SHP77 treated with DMSO at 0.1 percent for 48 hours (cell line): ENCODE data around the gene WWOX.
A peak's percentile ranks its signal among the peaks of the same experiment; 100 is the strongest.
"Not testable (repeated sequence)": the region's sequence is repeated elsewhere in the genome, so short reads cannot be mapped to it uniquely, and the experiment has no call there.

Experiments used
- DNase-seq: peaks from one replicate; lab custom pipeline; 2025; lab: John Stamatoyannopoulos, UW

Gene WWOX

DNA sequence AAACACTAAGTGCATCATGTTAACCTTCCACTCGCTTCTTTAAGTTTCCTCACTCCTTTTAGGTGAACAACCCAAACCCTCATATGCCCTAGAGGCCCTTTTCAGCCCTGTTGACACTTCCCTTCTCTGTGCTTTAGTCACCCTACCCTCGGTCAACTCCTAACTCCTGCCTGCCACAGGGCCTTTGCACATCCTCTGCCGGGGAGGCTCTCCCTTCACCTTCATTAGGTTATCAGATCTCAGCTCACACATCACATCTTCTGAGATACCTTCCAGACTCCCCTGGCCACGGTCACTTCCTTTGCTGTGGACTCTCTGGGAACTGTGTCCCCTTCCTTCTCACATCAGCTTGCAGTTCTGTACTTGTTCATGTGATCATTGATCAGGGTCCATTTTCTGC lies 926.7 kb downstream of the WWOX start:
- DNase-seq = no peak

- no peak for DNase-seq
These were observed 937.1 kb downstream of the WWOX start for GRCh38 chr16:79036541-79036940.

GRCh38 chr16:79037521-79038373 lies 938.3 kb downstream of the WWOX start:
- peak; percentile 13 for DNase-seq

GRCh38 chr16:79041206-79041605 lies 941.8 kb downstream of the WWOX start:
- DNase-seq = no peak

GRCh38 chr16:79042141-79042540 lies 942.7 kb downstream of the WWOX start:
- DNase-seq = no peak

DNA sequence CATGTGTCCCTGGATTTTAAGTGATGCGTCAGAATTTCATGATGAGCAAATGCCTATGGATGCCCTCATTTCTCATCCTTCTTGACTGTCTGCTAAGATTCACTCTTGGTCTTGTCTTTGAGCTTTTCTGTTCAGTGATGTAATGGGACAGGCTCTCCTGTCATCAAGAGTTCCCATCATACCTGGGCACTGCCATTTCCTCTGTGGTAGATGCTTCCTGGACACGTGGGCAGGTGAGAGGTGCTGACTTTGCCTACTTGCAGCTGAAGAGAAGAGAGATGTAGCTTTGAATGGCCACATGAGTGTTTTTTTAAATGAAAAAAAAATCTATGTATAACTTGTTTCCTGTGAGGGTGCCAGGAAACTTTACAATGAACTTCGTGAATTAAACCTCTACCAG lies 943.4 kb downstream of the WWOX start:
- DNase-seq = no peak

- no peak for DNase-seq
These were observed 945.7 kb downstream of the WWOX start for GRCh38 chr16:79045191-79045590.

GRCh38 chr16:79047337-79047736 lies 947.9 kb downstream of the WWOX start:
- no peak for DNase-seq

GRCh38 chr16:79049040-79049439 lies 949.6 kb downstream of the WWOX start:
- no peak for DNase-seq

DNA sequence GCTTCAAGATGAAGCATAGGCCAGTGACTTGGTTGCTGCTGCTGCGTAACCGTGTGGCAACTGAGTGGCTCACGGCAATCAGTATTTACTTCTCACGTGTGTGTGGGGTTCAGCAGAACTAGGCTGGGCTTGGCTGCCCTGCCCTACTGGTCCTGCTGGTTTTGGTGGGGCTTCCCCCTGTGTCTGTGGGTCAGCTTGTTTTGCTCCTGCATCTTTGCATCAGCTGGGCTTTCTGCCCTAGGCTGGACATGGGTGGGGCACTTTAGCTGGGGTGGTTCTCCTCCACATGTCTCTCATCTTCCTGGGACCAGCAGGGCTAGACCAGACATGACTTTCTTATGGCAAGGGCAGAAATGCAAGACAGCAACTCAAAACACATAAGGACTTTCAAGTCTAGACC lies 950.6 kb downstream of the WWOX start:
- DNase-seq = no peak

DNA sequence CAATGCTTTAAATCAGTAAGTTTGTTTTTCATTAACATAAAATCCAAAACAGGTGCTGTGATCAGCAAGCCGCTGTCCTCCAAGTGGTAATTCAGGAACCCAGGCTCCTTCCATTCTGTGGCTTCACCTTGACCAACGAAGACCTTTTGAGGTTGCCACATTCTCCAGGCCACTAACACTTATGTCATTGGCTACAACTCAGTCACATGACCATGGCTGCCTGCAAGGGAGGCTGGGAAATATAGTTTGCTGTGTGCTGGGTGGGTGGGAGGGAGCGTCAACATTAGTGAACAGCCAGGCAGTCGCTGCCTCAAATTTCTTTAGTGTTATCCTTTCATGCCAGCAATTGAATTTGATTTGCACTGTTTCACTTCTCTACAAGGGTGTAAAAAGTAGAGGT lies 951.9 kb downstream of the WWOX start:
- DNase-seq = no peak

- not testable (repeated sequence) for DNase-seq
These were observed 952.7 kb downstream of the WWOX start for GRCh38 chr16:79052198-79052597.

DNA sequence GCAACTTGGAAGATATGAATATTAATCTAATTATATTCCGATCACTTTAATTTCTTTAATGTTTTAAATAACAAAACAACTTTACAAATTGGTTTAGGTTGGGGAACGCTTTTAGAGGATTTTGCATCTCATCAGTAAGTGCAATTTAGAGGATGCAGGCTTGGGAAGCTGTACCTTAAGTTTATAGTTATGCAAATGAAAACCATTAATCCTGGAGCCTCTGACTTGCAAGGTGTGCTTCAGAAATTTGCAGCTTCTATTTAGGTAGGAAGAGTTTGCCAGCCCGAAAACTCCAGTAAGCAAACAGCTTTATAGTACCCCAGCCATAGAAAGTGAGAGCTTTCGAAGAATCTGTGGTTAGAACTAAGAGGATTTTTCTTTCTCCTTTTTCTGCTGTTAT lies 954.1 kb downstream of the WWOX start:
- DNase-seq = no peak

GRCh38 chr16:79054211-79054984 lies 954.9 kb downstream of the WWOX start:
- DNase-seq = no peak

GRCh38 chr16:79055251-79055970 lies 956.0 kb downstream of the WWOX start:
- no peak for DNase-seq

- no peak for DNase-seq
These were observed 961.7 kb downstream of the WWOX start for GRCh38 chr16:79061181-79061580.

- no peak for DNase-seq
These were observed 962.9 kb downstream of the WWOX start for GRCh38 chr16:79062336-79062735.

DNA sequence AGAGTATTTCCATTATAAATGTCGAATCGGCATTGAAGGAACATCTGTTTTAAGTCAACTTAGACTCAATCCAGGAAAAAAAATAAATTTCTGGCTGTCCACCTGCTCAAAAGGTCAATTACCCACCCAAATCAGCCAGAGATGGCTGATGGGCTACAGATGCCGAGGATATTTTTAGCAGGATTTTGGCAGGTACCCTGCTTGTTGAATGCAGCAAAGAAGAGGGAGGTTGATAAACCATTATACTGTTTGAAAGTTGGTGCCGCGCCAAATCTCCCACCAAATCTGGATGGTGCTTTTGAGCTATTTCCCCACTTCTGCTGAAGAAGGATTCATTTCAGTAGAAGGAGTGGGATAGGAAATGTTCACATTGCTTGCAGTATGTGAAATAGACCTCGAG lies 963.4 kb downstream of the WWOX start:
- no peak for DNase-seq

DNA sequence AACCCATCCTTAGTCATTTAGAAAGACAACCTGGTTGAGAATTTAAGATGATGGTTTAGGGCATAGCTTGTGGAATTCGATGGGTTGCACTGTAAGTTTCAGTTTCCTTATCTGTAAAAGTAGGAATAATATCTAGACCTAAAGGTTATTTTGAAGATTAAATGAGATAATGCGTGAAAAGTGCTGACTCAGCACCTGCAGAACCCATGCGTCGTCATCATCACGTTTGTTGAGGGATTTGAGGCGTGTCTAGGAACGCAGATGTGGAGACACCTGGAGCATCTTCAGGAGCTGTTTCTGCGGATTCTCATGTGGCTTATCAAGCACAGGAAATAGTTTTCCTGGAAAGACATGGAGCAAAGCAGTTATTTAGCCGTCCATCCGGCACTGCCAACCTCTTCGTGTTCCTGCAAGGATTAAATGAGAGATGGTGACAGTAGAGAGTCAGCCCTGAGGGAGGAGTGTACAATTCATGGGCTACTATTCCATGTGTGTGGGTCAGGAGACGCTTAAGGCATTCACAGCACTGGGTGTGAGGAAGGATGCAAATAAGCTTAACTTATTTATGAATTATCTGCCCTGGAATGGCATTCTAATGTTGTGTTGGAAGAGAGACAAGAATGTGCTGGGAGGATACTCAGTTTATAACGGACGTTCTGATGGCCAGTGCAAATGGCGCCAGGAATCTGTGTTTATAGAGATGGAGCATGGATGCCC lies 965.0 kb downstream of the WWOX start:
- no peak for DNase-seq

DNA sequence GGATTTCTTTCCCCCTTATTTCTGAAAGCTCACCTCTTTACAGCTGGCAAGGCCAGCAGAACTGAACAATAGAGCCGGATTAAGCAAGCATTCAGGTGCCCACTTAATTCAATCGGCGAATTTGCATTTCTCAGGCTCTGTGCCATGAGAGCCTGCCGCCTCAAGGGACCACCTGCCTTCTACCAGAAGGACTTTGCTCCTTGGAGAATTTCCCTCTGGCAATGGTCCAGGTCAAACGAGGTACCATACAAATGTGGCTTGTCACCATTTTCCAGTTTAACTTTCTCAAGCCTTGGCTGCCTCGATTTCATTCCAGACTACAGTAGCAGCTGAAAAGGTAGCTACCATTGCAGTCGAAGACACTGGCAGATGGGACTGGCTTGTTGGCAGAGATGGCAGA lies 967.1 kb downstream of the WWOX start:
- DNase-seq = no peak

- no peak for DNase-seq
These were observed 968.1 kb downstream of the WWOX start for GRCh38 chr16:79067600-79067999.

DNA sequence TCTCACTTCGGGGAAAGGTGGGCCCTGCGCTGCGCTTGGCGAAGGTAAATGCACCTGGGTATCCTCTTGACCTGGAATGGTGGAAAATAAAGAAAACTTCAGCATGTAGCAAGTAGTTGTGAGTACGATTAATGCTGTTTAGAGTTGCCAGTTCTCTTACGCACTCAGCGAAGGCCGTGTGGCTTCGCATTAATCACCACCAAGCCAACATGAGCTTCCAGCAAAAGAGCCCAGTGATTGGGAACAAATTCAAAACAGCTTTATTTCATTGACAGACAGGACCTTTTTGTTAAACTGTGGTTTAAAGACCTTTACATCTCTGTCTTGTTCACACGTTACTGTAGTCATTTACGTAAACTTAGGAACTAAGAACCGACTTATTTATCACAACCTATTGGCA lies 969.7 kb downstream of the WWOX start:
- no peak for DNase-seq
